Pancreas (tissue), 10 donors: ENCODE data around the gene RNH1. TPM values are rescaled to one million over a fixed set of nuclear protein-coding genes. Genes with fewer than 3 reads are reported as not detected.

Experiments used
- ATAC-seq, 4 donors: fragments of 200-7000 bp; cut with Tn5 transposase; one replicate each; pipeline versions ENCODE4 v1.8.0 to v1.9.1; 2020; ENCODE audit warnings: mild to moderate bottlenecking in 4 of 4, moderate library complexity in 4 of 4
- DNase-seq, 6 donors: peaks; one replicate each; pipeline ENCODE4 v3.0.0-alpha.2; 2020
- FAIRE-seq: peaks from 2 replicates; lab custom pipeline; 2012; peaks lifted over from hg19 to GRCh38; lab: Jason Lieb, UNC
- H3K27ac ChIP-seq, 4 donors: fragments of 200-600 bp; sonication (generic); 1 replicate in 3 of 4; 2 replicates in 1 of 4; pipeline versions ENCODE4 v1.5.0 to v1.8.0; 2020
- H3K27me3 ChIP-seq, 4 donors: fragments of 200-600 bp; one replicate each; pipeline ENCODE4 v1.8.0; 2021
- H3K36me3 ChIP-seq, 3 donors: fragments of 200-600 bp; sonication (generic) in 1 of 3; one replicate each; pipeline versions ENCODE4 v1.5.0 to v1.8.0; 2020 to 2021
- H3K4me1 ChIP-seq, 3 donors: fragments of 200-600 bp; one replicate each; pipeline ENCODE4 v1.8.0; 2021
- H3K4me3 ChIP-seq, 4 donors: fragments of 200-600 bp; sonication (generic) in 2 of 4; one replicate each; pipeline versions ENCODE4 v1.5.0 to v1.8.0; 2020 to 2021
- H3K9me3 ChIP-seq, 4 donors: fragments of 200-600 bp; one replicate each; pipeline ENCODE4 v1.8.0; 2021
- CTCF ChIP-seq, 4 donors: fragments of 200-600 bp; sonication (generic) in 3 of 4; IDR thresholded peaks; one replicate each; pipeline versions ENCODE4 v1.5.0 to v1.8.0; 2021; ENCODE audit warnings: antibody characterized with exemption in 4 of 4
- WGBS, 2 donors: extraction: QIAGEN DNeasy Blood & Tissue Kit; methylation state at CpG; one replicate each; pipeline ENCODE4 v1.1.7; 2013; 5-methylcytosine and 5-hydroxymethylcytosine counted together
- intact Hi-C, 3 donors: fragments of 100-400 bp; cut with DNase I; formaldehyde crosslinking; loops; one replicate each; pipeline versions ENCODE4 v1.11.1 to v1.14.2; 2022
- polyA plus RNA-seq, 2 donors: library from polyadenylated mRNA; stranded (reverse); fragments of 200-250 nt; gene quantifications; one replicate each; pipeline ENCODE4 v1.2.3, GENCODE V29; 2013
- total RNA-seq, 6 donors: library from RNA; stranded (reverse); fragmentation: NEBNext Ultra II Directional in 4 of 6; extraction: Animal tissue kit (Norgen Biotek cat#: 25700) in 4 of 6; gene quantifications; one replicate each; pipeline versions ENCODE4 v1.2.1 to v1.2.4, GENCODE V29; 2021 to 2023
- donor health status: healthy with polysubstance abuse.
- donor health status: DM: no; HTN: no; CAD: no; lungs with moderate emphysema.
- donor health status: DM: no; HTN: no; CAD: no.
- donor health status: control.
- donor health status: control.
- donor health status: Bipolar disorder and iron deficiency.
- donor health status: DM: yes; HTN: yes; CAD: no.
- donor health status: DM: no; HTN: no; CAD: no.
- donor health status: DM: no; HTN: no; CAD: no.
- donor health status: DM: yes; HTN: yes; CAD: no.

Gene RNH1
- total and polyA plus RNA-seq, 8 donors, result 38.9 to 87.7 (median 63.9) TPM

GRCh38 chr11:465896-466530 lies 41.0 kb downstream of the RNH1 start:
- Histone ChIP-seq H3K4me1 (peaks cover 0 to 6% (median 0%) of the 10 kb centered on the region in 3 donors), H3K27me3 (no peaks in the 10 kb centered on the region), H3K4me3 (no peak overlapping the region), H3K36me3 (no peaks in the 10 kb centered on the region), H3K27ac (no peak overlapping the region), H3K9me3 (no peaks in the 10 kb centered on the region)
- no peak for DNase-seq
- WGBS, 2 donors, result 86 to 87% methylated on average over 9 of the region's 9 CpGs
- ATAC-seq, result no peak
- no peak for TF ChIP-seq CTCF (IDR thresholded peaks at IDR 0.05)
- intact Hi-C loops, result no loop called here
- no peak for FAIRE-seq

GRCh38 chr11:464316-464715 lies 42.7 kb downstream of the RNH1 start:
- whole genome bisulfite sequencing, 2 donors, result 93 to 97% methylated on average over 24 of the region's 24 CpGs
- Histone ChIP-seq H3K27me3 (no peaks in the 10 kb centered on the region), H3K4me1 (no peaks in the 10 kb centered on the region), H3K36me3 (peaks cover 0 to 5% (median 0%) of the 10 kb centered on the region in 3 donors), H3K4me3 (no peak overlapping the region), H3K9me3 (no peaks in the 10 kb centered on the region), H3K27ac (no peak overlapping the region)
- FAIRE-seq (no peak), ATAC-seq (no peak), DNase-seq (peak in 2 of 6 donors; percentile 16 to 63)
- TF ChIP-seq CTCF (IDR thresholded peaks at IDR 0.05), result no peak
- intact Hi-C loops, result no loop called here

- H3K9me3 ChIP-seq, result no peaks in the 10 kb centered on the region
- no peak for FAIRE-seq
- no peak for TF ChIP-seq CTCF (IDR thresholded peaks at IDR 0.05)
- ATAC-seq, result no peak
- no peaks in the 10 kb centered on the region for H3K27me3 ChIP-seq
- DNase-seq, result peak in 2 of 6 donors; percentile 17 to 45
- intact Hi-C loops, result no loop called here
- H3K4me1 ChIP-seq, result no peaks in the 10 kb centered on the region
- 95% methylated on average over 16 of the region's 16 CpGs for WGBS, 2 donors
- H3K36me3 ChIP-seq, result peaks cover 0 to 5% (median 0%) of the 10 kb centered on the region in 3 donors
- no peak overlapping the region for H3K4me3 ChIP-seq
- H3K27ac ChIP-seq, result no peak overlapping the region
These were observed 44.7 kb downstream of the RNH1 start for GRCh38 chr11:462107-462890.

GRCh38 chr11:461626-462025 lies 45.4 kb downstream of the RNH1 start:
- Histone ChIP-seq H3K27me3 (no peaks in the 10 kb centered on the region), H3K36me3 (peaks cover 0 to 5% (median 0%) of the 10 kb centered on the region in 3 donors), H3K4me3 (no peak overlapping the region), H3K4me1 (no peaks in the 10 kb centered on the region), H3K9me3 (no peaks in the 10 kb centered on the region), H3K27ac (no peak overlapping the region)
- WGBS, 2 donors, result 91 to 94% methylated on average over 9 of the region's 9 CpGs
- intact Hi-C loops, result no loop called here
- FAIRE-seq, result no peak
- ATAC-seq, result no peak
- DNase-seq, result peak in 2 of 6 donors; percentile 7 to 61
- TF ChIP-seq CTCF (IDR thresholded peaks at IDR 0.05), result no peak
